ENCODE data around the gene VWA3B. TPM values are rescaled to one million over a fixed set of nuclear protein-coding genes. Genes with fewer than 3 reads are reported as not detected.

The VWA3B gene
- total and polyA plus RNA-seq, 12 donors: 0.06 to 1.4 (median 0.62) TPM; not detected in 1

DNA sequence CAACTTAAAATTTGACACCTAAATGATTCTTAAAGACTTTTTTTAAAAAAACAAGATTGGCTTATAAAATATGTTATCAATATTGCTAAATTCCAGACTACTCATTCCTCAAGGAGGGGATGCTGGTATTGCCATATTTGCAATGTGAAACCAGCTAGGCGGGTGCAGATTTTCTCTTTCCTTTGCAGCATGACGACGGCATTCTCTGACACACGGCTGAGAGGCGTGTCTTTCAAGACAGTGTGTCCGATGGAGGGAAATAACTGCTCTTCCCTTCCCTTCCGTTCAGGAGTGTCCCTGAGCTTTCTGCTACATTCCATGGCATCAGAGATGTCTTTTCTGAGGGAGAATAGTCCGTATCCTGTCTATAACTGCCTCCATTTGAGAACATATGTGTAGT, 221.1 kb downstream of the VWA3B start:
- H3K4me1 ChIP-seq: no peaks in the 10 kb centered on the region
- H3K4me3 ChIP-seq: no peak overlapping the region
- H3K27ac ChIP-seq: no peak overlapping the region
- H3K27me3 ChIP-seq: peaks cover 0 to 47% (median 16%) of the 10 kb centered on the region in 7 donors
- 59 to 63% methylated on average over 8 of the region's 8 CpGs for WGBS, 2 donors
- DNase-seq: no peak
- intact Hi-C loops (cut with DNase I): no loop called here
- TF ChIP-seq, protein P1, sequence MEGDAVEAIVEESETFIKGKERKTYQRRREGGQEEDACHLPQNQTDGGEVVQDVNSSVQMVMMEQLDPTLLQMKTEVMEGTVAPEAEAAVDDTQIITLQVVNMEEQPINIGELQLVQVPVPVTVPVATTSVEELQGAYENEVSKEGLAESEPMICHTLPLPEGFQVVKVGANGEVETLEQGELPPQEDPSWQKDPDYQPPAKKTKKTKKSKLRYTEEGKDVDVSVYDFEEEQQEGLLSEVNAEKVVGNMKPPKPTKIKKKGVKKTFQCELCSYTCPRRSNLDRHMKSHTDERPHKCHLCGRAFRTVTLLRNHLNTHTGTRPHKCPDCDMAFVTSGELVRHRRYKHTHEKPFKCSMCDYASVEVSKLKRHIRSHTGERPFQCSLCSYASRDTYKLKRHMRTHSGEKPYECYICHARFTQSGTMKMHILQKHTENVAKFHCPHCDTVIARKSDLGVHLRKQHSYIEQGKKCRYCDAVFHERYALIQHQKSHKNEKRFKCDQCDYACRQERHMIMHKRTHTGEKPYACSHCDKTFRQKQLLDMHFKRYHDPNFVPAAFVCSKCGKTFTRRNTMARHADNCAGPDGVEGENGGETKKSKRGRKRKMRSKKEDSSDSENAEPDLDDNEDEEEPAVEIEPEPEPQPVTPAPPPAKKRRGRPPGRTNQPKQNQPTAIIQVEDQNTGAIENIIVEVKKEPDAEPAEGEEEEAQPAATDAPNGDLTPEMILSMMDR (IDR thresholded peaks at IDR 0.05): no peak
- H3K9me3 ChIP-seq: no peaks in the 10 kb centered on the region
- no peak for ATAC-seq
- H3K36me3 ChIP-seq: no peaks in the 10 kb centered on the region

DNA sequence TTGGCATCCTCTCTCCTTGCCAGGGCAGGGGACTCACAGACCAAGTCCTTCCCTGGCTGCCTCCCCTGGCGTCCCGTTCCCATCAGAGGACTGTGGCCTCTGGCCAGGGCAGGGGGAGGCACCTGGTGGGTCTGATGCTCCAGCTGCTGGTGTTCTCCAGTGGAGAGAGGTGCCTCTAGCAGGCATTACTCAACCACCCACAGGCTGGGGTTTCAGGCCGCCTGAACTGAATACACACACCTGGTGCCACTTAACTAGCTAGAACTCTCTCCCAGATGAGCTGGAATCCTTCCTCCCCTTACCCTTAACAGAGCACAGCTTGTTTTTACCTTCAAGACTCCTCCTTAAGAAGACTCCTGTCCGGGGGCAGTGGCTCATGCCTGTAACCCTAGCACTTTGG, 221.6 kb downstream of the VWA3B start:
- no peaks in the 10 kb centered on the region for H3K36me3 ChIP-seq
- 79 to 81% methylated on average over 4 of the region's 4 CpGs for WGBS, 2 donors
- H3K9me3 ChIP-seq: no peaks in the 10 kb centered on the region
- H3K27me3 ChIP-seq: peaks cover 0 to 47% (median 16%) of the 10 kb centered on the region in 7 donors
- no peaks in the 10 kb centered on the region for H3K4me1 ChIP-seq
- ATAC-seq (no peak), DNase-seq (no peak)
- H3K27ac ChIP-seq: no peak overlapping the region
- intact Hi-C loops (cut with DNase I): no loop called here
- TF ChIP-seq, protein P1 (IDR thresholded peaks at IDR 0.05): no peak
- H3K4me3 ChIP-seq: no peak overlapping the region

DNA sequence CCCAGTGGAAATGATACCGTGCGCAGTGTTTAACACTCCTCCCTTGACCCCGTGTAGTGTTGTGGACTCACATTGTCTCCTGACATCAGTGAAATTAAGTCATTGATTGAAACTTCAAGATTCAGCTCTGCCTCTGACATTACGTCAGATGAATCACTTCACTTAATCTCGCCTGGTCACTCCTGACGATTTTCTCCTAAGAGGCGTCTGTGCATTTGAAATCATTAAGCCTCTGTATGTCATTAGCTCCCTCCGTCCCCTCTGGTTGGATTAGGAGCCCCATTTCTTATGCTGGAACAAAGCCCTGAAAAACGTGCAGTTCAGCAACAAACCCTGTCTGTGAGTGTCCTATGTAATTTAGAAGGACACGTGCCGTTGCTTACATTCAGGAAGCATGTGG, 222.6 kb downstream of the VWA3B start:
- peaks cover 0 to 47% (median 16%) of the 10 kb centered on the region in 7 donors for H3K27me3 ChIP-seq
- TF ChIP-seq, protein P1 (IDR thresholded peaks at IDR 0.05): no peak
- H3K9me3 ChIP-seq: no peaks in the 10 kb centered on the region
- no peak for ATAC-seq
- no peaks in the 10 kb centered on the region for H3K4me1 ChIP-seq
- WGBS, 2 donors: 79 to 80% methylated on average over 11 of the region's 11 CpGs
- intact Hi-C loops (cut with DNase I): no loop called here
- H3K36me3 ChIP-seq: no peaks in the 10 kb centered on the region
- no peak overlapping the region for H3K4me3 ChIP-seq
- DNase-seq: no peak
- no peak overlapping the region for H3K27ac ChIP-seq

DNA sequence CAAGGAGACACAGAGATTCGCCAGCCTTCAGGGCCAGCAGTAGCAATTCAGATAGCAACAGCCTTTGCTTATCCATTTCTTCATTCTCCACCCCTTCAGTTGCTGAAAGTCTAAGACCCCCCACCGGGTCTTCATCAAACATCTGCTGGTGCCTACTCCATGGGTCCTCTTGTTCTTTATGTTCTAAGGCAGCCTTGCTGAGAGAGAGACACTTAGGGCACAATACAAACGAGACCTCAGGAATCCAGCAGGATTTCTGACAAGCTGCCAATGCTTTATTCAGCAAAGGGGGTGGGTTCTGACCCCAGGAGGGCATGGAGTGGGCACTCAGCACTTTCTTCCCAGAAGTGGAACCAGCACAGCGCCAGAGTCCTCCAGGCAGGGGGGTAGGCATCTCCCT, 223.0 kb downstream of the VWA3B start:
- 66 to 71% methylated on average over 4 of the region's 4 CpGs for whole genome bisulfite sequencing, 2 donors
- no peak for DNase-seq
- no peaks in the 10 kb centered on the region for H3K9me3 ChIP-seq
- ATAC-seq: no peak
- no peak overlapping the region for H3K27ac ChIP-seq
- TF ChIP-seq, protein P1 (IDR thresholded peaks at IDR 0.05): no peak
- H3K36me3 ChIP-seq: no peaks in the 10 kb centered on the region
- H3K4me3 ChIP-seq: no peak overlapping the region
- peaks cover 0 to 47% (median 16%) of the 10 kb centered on the region in 7 donors for H3K27me3 ChIP-seq
- no peaks in the 10 kb centered on the region for H3K4me1 ChIP-seq
- intact Hi-C loops (cut with DNase I): no loop called here

Data from heart right ventricle (tissue), 16 donors.